SU-DHL-6 (cell line): ENCODE data around the gene CTTN.

Experiments
- H2AFZ ChIP-seq: fragments of 200-600 bp; sonication (generic); 2 replicates; pipeline ENCODE4 v1.6.1; 2014; ENCODE audit warnings: low read depth, mild to moderate bottlenecking, moderate library complexity, mixed read lengths, antibody characterized with exemption, low read length; ENCODE audit not compliant: severe bottlenecking
- H3F3A ChIP-seq: fragments of 200-600 bp; shearing (Covaris generic); 2 replicates; pipeline ENCODE4 v1.6.0; 2016; ENCODE audit warnings: antibody characterized with exemption, mild to moderate bottlenecking; ENCODE audit not compliant: insufficient read depth
- H3K27ac ChIP-seq: fragments of 200-600 bp; sonication (generic); 2 replicates; pipeline ENCODE4 v1.5.1; 2016; ENCODE audit warnings: low read depth, mild to moderate bottlenecking, low read length, moderate library complexity, mixed read lengths
- H3K27me3 ChIP-seq: fragments of 200-600 bp; sonication (generic), shearing (Covaris generic); 2 replicates; pipeline ENCODE4 v1.6.0; 2014; ENCODE audit warnings: mild to moderate bottlenecking, low read length
- H3K36me3 ChIP-seq: fragments of 200-600 bp; sonication (generic); 2 replicates; pipeline ENCODE4 v1.6.1; 2014; ENCODE audit warnings: mild to moderate bottlenecking, low read length, mixed read lengths
- H3K4me2 ChIP-seq: fragments of 300-600, 200-600 bp; shearing (Covaris generic), sonication (generic); 2 replicates; pipeline ENCODE4 v1.6.0; 2014; ENCODE audit warnings: low read length, low read depth, mild to moderate bottlenecking; ENCODE audit not compliant: poor library complexity, severe bottlenecking
- H3K4me3 ChIP-seq: fragments of 200-600 bp; sonication (generic); 2 replicates; pipeline ENCODE4 v1.5.1; 2014; ENCODE audit warnings: antibody characterized with exemption, low read length, mild to moderate bottlenecking, mixed read lengths; ENCODE audit not compliant: insufficient read depth, poor library complexity, severe bottlenecking
- H3K79me2 ChIP-seq: fragments of 200-600 bp; sonication (generic); 2 replicates; pipeline ENCODE4 v1.6.1; 2014; ENCODE audit warnings: mild to moderate bottlenecking, low read length, moderate library complexity; ENCODE audit not compliant: insufficient read depth
- H3K9ac ChIP-seq: fragments of 200-600 bp; sonication (generic); 2 replicates; pipeline ENCODE4 v1.7.0; 2014; ENCODE audit warnings: mild to moderate bottlenecking, low read length
- H3K9me2 ChIP-seq: fragments of 200-600 bp; sonication (generic); replicated peaks from 2 replicates; pipeline ENCODE4 v1.6.1; 2014; ENCODE audit warnings: low read length; ENCODE audit not compliant: insufficient read depth
- H3K9me3 ChIP-seq: fragments of 200-600 bp; sonication (generic); 2 replicates; pipeline ENCODE4 v1.6.1; 2014; ENCODE audit warnings: low read length, mixed read lengths; ENCODE audit not compliant: insufficient read depth
- H4K20me1 ChIP-seq: fragments of 200-600 bp; sonication (generic); 2 replicates; pipeline ENCODE4 v1.6.1; 2014; ENCODE audit warnings: low read depth, mild to moderate bottlenecking, antibody characterized with exemption, low read length, moderate library complexity, mixed read lengths
- EZH2phosphoT487 ChIP-seq: fragments of 200-600 bp; sonication (generic), shearing (Covaris generic); conservative IDR thresholded peaks from 2 replicates; pipeline ENCODE4 v1.6.1; 2018; ENCODE audit warnings: mild to moderate bottlenecking, antibody characterized with exemption, low read length, moderate library complexity, mixed read lengths
- TF ChIP-seq, protein P1 (sequence below): fragments of 200-600 bp; sonication (generic); IDR thresholded peaks from one replicate; pipeline ENCODE4 v1.5.1; 2017; ENCODE audit warnings: antibody characterized with exemption, mild to moderate bottlenecking, low read length, moderate library complexity; ENCODE audit not compliant: insufficient read depth, poor library complexity, severe bottlenecking

CTTN gene

DNA sequence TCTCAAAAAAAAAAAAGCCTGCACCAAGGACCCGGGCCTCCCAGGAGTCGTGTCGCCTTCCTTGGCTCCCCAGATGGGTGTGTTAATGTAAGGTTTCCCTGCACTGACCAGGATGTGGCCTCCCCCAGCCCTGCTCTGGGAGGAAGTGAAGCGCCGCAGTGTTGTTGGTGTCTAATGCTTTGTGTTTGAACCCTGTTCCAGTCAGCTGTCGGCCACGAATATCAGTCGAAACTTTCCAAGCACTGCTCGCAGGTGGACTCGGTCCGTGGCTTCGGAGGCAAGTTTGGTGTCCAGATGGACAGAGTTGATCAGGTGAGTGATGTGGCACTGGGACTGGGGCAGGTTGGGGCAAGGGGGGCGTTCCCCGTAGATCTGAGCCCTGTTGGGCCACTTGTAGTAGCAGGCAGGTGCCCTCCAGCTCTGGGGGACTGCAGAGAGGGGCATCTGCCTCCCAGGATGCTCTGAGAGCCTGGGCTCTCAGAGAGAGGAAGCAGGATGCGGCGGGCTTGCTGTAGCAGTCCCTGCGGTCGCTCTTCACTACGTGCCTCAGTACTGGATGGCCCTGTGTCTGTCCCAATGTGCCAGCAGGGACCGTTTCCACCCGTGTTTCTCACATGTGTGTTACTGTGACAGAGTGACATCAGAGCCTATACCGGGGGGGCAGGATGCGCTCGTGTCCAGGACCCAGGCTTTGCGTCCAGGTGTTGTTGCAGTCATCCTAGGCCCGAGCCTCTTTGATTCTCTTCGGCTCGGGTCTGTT, 16.2 kb downstream of the CTTN start:
- H3K36me3 ChIP-seq: no peaks in the 10 kb centered on the region
- H3F3A ChIP-seq: no peaks in the 10 kb centered on the region
- H3K9ac ChIP-seq: no peak overlapping the region
- H3K79me2 ChIP-seq: no peaks in the 10 kb centered on the region
- no peak overlapping the region for H3K4me3 ChIP-seq
- no peak overlapping the region for H2AFZ ChIP-seq
- H3K9me2 ChIP-seq: no peaks in the 10 kb centered on the region
- H4K20me1 ChIP-seq: no peaks in the 10 kb centered on the region
- H3K4me2 ChIP-seq: no peak overlapping the region
- no peak overlapping the region for H3K27ac ChIP-seq
- no peaks in the 10 kb centered on the region for H3K27me3 ChIP-seq
- no peaks in the 10 kb centered on the region for H3K9me3 ChIP-seq
- TF ChIP-seq, protein P1, sequence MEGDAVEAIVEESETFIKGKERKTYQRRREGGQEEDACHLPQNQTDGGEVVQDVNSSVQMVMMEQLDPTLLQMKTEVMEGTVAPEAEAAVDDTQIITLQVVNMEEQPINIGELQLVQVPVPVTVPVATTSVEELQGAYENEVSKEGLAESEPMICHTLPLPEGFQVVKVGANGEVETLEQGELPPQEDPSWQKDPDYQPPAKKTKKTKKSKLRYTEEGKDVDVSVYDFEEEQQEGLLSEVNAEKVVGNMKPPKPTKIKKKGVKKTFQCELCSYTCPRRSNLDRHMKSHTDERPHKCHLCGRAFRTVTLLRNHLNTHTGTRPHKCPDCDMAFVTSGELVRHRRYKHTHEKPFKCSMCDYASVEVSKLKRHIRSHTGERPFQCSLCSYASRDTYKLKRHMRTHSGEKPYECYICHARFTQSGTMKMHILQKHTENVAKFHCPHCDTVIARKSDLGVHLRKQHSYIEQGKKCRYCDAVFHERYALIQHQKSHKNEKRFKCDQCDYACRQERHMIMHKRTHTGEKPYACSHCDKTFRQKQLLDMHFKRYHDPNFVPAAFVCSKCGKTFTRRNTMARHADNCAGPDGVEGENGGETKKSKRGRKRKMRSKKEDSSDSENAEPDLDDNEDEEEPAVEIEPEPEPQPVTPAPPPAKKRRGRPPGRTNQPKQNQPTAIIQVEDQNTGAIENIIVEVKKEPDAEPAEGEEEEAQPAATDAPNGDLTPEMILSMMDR: no peak
- TF ChIP-seq EZH2phosphoT487: no peak

DNA sequence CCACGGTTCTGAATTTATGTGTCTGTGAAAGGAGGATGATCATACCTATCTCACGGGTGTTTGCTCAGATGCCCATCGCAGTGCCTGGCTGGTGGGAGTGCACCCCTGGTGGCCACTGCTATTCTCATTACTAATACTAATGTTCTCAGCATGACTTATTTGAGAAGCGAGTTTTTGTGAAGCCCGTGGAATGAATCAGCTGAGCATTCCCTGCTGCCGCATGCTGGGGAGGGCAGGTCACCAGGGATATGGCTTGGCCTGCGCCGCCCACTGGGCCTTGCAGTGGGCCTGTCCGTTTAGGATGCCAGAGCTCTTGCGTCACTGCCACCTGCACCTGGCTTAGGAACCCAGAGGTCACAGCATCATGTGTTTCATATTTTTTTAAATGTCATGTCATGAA, 16.9 kb downstream of the CTTN start:
- TF ChIP-seq, protein P1: peak; percentile 17
- TF ChIP-seq EZH2phosphoT487: no peak
- H3K9me3 ChIP-seq: no peaks in the 10 kb centered on the region
- H3K4me3 ChIP-seq: no peak overlapping the region
- H3K9me2 ChIP-seq: no peaks in the 10 kb centered on the region
- H2AFZ ChIP-seq: no peak overlapping the region
- H4K20me1 ChIP-seq: no peaks in the 10 kb centered on the region
- H3K9ac ChIP-seq: no peak overlapping the region
- no peaks in the 10 kb centered on the region for H3K36me3 ChIP-seq
- no peaks in the 10 kb centered on the region for H3F3A ChIP-seq
- no peak overlapping the region for H3K27ac ChIP-seq
- no peaks in the 10 kb centered on the region for H3K27me3 ChIP-seq
- H3K4me2 ChIP-seq: no peak overlapping the region
- H3K79me2 ChIP-seq: no peaks in the 10 kb centered on the region

DNA sequence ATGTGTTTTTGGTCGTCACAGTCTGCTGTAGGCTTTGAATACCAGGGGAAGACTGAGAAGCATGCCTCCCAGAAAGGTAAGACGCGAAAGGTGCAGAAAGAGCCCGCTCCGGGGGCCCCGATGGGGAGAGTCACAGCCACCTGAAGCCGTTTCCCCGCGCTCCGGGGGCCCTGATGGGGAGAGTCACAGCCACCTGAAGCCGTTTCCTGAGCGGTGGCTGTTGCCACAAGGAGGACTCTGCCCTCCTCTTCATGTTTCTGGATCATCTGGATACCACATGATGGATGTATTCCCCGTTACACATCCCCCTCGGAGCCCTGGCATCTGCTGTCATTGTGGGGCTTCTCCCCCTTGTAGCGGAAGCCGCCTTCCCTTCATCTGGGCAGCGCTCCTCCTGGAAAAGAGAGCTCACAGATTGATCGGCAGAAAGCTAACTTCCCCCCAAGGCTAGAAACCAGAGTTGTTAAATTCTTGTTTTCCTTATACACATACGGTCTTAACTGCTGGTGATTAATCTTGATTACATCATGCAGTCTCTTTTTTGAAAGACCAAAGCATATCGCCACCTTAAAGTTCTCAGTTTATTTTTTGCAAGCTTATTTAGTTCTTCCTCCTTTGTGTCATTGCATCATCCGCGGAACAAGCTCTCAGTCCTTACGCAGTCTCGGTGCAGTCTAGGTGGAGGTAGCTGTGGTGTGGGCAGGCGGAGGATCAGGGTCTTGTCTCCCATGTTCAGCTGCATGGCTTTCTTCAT, 17.5 kb downstream of the CTTN start:
- Histone ChIP-seq H2AFZ (no peak overlapping the region), H3K27me3 (no peaks in the 10 kb centered on the region), H3K4me2 (no peak overlapping the region), H3F3A (no peaks in the 10 kb centered on the region), H3K36me3 (no peaks in the 10 kb centered on the region), H3K27ac (no peak overlapping the region), H3K79me2 (no peaks in the 10 kb centered on the region), H3K9me3 (no peaks in the 10 kb centered on the region), H4K20me1 (no peaks in the 10 kb centered on the region), H3K9ac (no peak overlapping the region), H3K9me2 (no peaks in the 10 kb centered on the region), H3K4me3 (no peak overlapping the region)
- no peak for TF ChIP-seq EZH2phosphoT487
- TF ChIP-seq, protein P1: no peak
